Fibroblast of villous mesenchyme (primary cell): ENCODE measurements around the gene OR6F1. TPM values are rescaled to one million over a fixed set of nuclear protein-coding genes. Genes with fewer than 3 reads are reported as not detected.
A peak's percentile ranks its signal among the peaks of the same experiment; 100 is the strongest.

ENCODE experiments used
- DNase-seq: peaks from one replicate; pipeline ENCODE4 v3.0.0-alpha.2; 2010; ENCODE audit warnings: low read depth
- H3K4me3 ChIP-seq: 2 replicates; pipeline ENCODE4 v1.5.1; 2011; ENCODE audit warnings: low read depth, mild to moderate bottlenecking, low read length
- total RNA-seq: library from RNA; depleted of rRNA; stranded (reverse); fragments of >200 nt; gene quantifications from 2 replicates; pipeline ENCODE4 v1.2.3, GENCODE V29; 2012
- TF ChIP-seq, protein P1 (sequence below): IDR thresholded peaks from 2 replicates; pipeline ENCODE4 v1.5.1; 2012; ENCODE audit warnings: low read depth, mild to moderate bottlenecking, low read length; ENCODE audit not compliant: insufficient read depth

OR6F1 gene
- total RNA-seq, 1 donor: not detected

DNA sequence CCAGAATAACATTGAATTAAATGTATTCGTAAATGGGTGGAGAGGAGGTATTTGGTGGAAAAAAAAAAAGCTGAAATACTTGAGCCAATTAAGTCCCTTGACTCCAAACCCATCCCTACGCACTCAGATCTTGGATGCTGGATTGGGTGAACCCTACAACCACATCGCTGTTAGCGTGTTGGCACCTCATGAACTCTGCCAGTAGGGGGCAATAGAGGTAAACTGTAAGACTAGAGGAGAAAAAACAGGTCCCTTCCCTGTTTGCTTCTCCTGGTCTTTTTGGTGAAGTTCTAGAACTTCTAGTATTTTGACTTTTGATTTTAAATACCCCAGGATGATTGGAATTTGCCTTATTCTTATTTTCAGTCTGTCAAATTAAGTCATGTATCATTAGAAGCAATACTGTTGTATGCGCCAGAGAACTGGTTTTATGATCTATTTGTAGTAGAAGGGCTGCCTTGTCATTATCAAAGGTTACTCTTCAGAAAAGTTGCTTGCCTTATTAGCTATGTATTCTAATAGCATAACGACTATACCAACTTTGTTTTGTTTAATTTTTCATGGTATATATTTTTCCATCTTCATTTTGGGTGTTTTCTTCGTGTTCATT lies 35.1 kb downstream of the OR6F1 start:
- peak; percentile 37 for DNase-seq
- no peak overlapping the region for H3K4me3 ChIP-seq
- TF ChIP-seq, protein P1, sequence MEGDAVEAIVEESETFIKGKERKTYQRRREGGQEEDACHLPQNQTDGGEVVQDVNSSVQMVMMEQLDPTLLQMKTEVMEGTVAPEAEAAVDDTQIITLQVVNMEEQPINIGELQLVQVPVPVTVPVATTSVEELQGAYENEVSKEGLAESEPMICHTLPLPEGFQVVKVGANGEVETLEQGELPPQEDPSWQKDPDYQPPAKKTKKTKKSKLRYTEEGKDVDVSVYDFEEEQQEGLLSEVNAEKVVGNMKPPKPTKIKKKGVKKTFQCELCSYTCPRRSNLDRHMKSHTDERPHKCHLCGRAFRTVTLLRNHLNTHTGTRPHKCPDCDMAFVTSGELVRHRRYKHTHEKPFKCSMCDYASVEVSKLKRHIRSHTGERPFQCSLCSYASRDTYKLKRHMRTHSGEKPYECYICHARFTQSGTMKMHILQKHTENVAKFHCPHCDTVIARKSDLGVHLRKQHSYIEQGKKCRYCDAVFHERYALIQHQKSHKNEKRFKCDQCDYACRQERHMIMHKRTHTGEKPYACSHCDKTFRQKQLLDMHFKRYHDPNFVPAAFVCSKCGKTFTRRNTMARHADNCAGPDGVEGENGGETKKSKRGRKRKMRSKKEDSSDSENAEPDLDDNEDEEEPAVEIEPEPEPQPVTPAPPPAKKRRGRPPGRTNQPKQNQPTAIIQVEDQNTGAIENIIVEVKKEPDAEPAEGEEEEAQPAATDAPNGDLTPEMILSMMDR: peak; percentile 70

DNA sequence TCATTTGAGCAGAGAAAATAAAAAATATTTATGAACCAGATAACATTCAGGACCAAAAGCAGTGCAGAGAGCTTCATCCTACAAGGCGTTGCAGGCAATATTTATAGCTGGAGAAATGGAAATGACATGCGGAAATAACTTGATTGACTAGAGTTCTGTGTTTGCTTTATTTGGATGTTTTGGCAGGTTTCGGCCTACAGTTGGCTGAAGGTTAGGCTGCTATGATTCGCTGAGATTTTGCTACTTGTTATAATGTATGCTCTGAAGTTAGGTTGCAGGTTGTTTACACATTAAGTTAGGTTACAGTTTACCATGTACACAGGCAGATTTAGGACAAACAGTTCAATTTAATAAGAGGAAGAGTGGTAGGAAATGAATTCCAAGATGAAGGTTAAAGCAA lies 36.3 kb downstream of the OR6F1 start:
- DNase-seq: no peak
- TF ChIP-seq, protein P1: no peak
- H3K4me3 ChIP-seq: no peak overlapping the region

DNA sequence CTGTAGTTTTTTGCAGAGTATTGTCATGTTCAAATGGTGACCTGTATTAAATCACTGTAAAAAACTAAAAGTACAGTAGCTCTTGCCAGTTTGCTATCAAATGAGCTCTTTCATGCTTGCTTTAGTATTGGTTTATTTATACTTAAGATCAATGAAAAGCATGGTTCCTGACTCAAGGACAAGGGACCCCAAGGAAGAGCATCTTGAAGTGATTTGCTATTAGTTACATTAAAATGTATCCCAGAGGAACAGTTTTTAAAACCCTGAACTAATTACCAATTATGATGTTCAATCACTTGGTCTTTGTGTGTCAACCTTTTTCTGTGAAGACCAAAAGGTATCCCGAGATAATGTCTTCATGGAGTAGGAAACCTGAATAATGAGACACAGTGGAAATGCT lies 36.8 kb downstream of the OR6F1 start, which contains the start of gene OR13G1:
Gene OR13G1 (minus strand): TSS at position 101 of the 400 bp plus-strand sequence. CDS start 6,698 bp downstream, outside the sequence.
- DNase-seq: no peak
- no peak within 1 kb of the TSS for H3K4me3 ChIP-seq
- TF ChIP-seq, protein P1: no peak

DNA sequence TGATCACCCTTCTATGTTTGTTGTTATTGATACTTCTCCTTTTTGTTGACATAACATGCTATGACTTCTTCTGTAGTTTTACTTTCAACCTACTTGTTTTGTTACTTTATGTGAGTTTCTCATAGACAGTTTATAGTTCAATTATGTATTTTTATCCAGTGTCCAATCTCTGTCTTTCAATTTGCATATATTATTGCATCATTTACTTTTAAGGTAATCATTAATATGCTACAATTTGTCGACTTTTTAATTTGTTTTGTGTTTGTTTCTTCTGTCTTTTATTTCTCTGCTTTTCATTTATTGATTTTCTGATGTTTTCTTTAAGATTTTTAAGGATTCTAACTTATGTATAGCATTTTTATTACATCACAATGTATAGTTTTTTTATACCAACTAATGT lies 47.2 kb downstream of the OR6F1 start:
- TF ChIP-seq, protein P1: no peak
- no peak for DNase-seq

More for the DNA sequence above, 47.2 kb downstream of the OR6F1 start:
- no peak overlapping the region for H3K4me3 ChIP-seq

Other genes with a start within 250 kb of the OR6F1 start
- gene OR2C3, start 180.2 kb downstream of the OR6F1 start, total RNA-seq: not detected in 2 replicates
- not detected in 2 replicates for gene GCSAML, start 167.5 kb downstream of the OR6F1 start, total RNA-seq
- not detected in 2 replicates for gene OR2G2, start 128.3 kb downstream of the OR6F1 start, total RNA-seq
- gene OR2G3, start 111.1 kb downstream of the OR6F1 start, total RNA-seq: not detected in 2 replicates
- gene OR13G1, start 36.9 kb downstream of the OR6F1 start, total RNA-seq: not detected in 2 replicates
- not detected in 2 replicates for gene OR14K1, start 22.0 kb upstream of the OR6F1 start, total RNA-seq
- gene OR14A2, start 31.5 kb upstream of the OR6F1 start, total RNA-seq: not detected in 2 replicates
- gene OR1C1, start 43.9 kb upstream of the OR6F1 start, total RNA-seq: not detected in 2 replicates
- gene OR14A16, start 107.5 kb upstream of the OR6F1 start, total RNA-seq: not detected in 2 replicates
- not detected in 2 replicates for gene OR11L1, start 125.2 kb upstream of the OR6F1 start, total RNA-seq
- 0.97 and 3.5 TPM in 2 replicates for gene TRIM58, start 140.5 kb upstream of the OR6F1 start, total RNA-seq
- 0.86 and 0.97 TPM in 2 replicates for gene OR2W3, start 178.9 kb upstream of the OR6F1 start, total RNA-seq
- not detected in 2 replicates for gene OR2T8, start 203.6 kb upstream of the OR6F1 start, total RNA-seq
- gene OR2AJ1, start 208.2 kb upstream of the OR6F1 start, total RNA-seq: not detected in 2 replicates
- gene OR2L8, start 232.2 kb upstream of the OR6F1 start, total RNA-seq: not detected in 2 replicates
- under 0.01 TPM in 1 of 2 replicates, not detected in the other for gene OR2AK2, start 248.6 kb upstream of the OR6F1 start, total RNA-seq